Right lobe of liver (tissue), 6 donors: Measurements from ENCODE around the gene GGNBP2. TPM values are rescaled to one million over a fixed set of nuclear protein-coding genes. Genes with fewer than 3 reads are reported as not detected.
A peak's percentile ranks its signal among the peaks of the same experiment; 100 is the strongest.

Experiments
- ATAC-seq, 4 donors: fragments of 200-7000 bp; cut with Tn5 transposase; one replicate each; pipeline ENCODE4 v1.9.1; 2020; ENCODE audit warnings: mild to moderate bottlenecking in 4 of 4, moderate library complexity in 4 of 4
- DNase-seq, 3 donors: peaks; one replicate each; pipeline ENCODE4 v3.0.0-alpha.2; 2020
- H3K27ac ChIP-seq, 3 donors: fragments of 200-600 bp; one replicate each; pipeline ENCODE4 v1.8.0; 2022
- H3K27me3 ChIP-seq, 2 donors: fragments of 200-600 bp; one replicate each; pipeline ENCODE4 v1.8.0; 2022
- H3K36me3 ChIP-seq, 4 donors: fragments of 200-600 bp; sonication (generic) in 1 of 4; one replicate each; pipeline versions ENCODE4 v1.5.1 to v1.8.0; 2017 to 2022; ENCODE audit warnings: control low read depth in 1 of 4
- H3K4me1 ChIP-seq, 4 donors: fragments of 200-600 bp; sonication (generic) in 1 of 4; one replicate each; pipeline versions ENCODE4 v1.5.1 to v1.8.0; 2017 to 2022; ENCODE audit warnings: control low read depth in 1 of 4
- H3K4me3 ChIP-seq, 3 donors: fragments of 200-600 bp; one replicate each; pipeline ENCODE4 v1.8.0; 2022
- H3K9me3 ChIP-seq, 4 donors: fragments of 200-600 bp; sonication (generic) in 1 of 4; one replicate each; pipeline versions ENCODE4 v1.5.1 to v1.8.0; 2017 to 2022; ENCODE audit warnings: control low read depth in 1 of 4
- CTCF ChIP-seq, 4 donors: fragments of 200-600 bp in 3 of 4; fragments of 450-650 bp in 1 of 4; IDR thresholded peaks; one replicate each; pipeline versions ENCODE4 v1.5.1 to v1.8.0; 2016 to 2022; ENCODE audit warnings: antibody characterized with exemption in 4 of 4, mild to moderate bottlenecking in 2 of 4
- POLR2A ChIP-seq: fragments of 450-650 bp; IDR thresholded peaks from one replicate; pipeline ENCODE4 v1.6.1; 2017; ENCODE audit warnings: antibody characterized with exemption, mild to moderate bottlenecking
- WGBS: methylation state at CpG from one replicate; pipeline ENCODE4 v1.1.6; 2018; ENCODE audit warnings: low coverage, low lambda C conversion rate; ENCODE audit not compliant: insufficient coverage; ENCODE audit errors: missing lambda C conversion rate; 5-methylcytosine and 5-hydroxymethylcytosine counted together
- intact Hi-C, 2 donors: fragments of 100-400 bp; cut with DNase I; formaldehyde crosslinking; loops; one replicate each; pipeline versions ENCODE4 v1.11.2 to v1.14.1; 2022
- total RNA-seq, 6 experiments: library from RNA; depleted of rRNA in 2 of 6; stranded (reverse); fragments of >200 nt in 2 of 6; fragmentation: NEBNext Ultra II Directional in 3 of 6; extraction: Animal tissue kit (Norgen Biotek cat#: 25700) in 3 of 6; gene quantifications; one replicate each; pipeline versions ENCODE4 v1.1.0 to v1.2.4, GENCODE V29; 2016 to 2023
- donor health status: DM: no; HTN: yes; CAD: no.
- donor health status: DM: no; HTN: no; CAD: no.
- donor health status: DM: no; HTN: no; CAD: no.
- donor health status: DM: no; HTN: yes; CAD: no.
- donor health status: DM: no; HTN: yes; CAD: no.

GGNBP2 gene
- total RNA-seq, 6 experiments from 2014 or later = 24.3 to 39.6 (median 35.3) TPM

GRCh38 chr17:36535669-36536081 is 9.0 kb upstream of the GGNBP2 start:
- intact Hi-C loops = loop anchor here in 1 of 2 donors (10.0 kb wide), 1 partner anchor 59 kb away; the partner anchor contains the start of gene DHRS11

GRCh38 chr17:36540696-36541095 is 4.0 kb upstream of the GGNBP2 start:
- TF ChIP-seq POLR2A (no peak), CTCF (IDR thresholded peaks at IDR 0.05) (no peak)
- WGBS = no CpG with 5 or more reads among the region's 3 CpGs
- H3K36me3 ChIP-seq = peaks cover 0 to 4% (median 0%) of the 10 kb centered on the region in 4 donors
- H3K27me3 ChIP-seq = no peaks in the 10 kb centered on the region
- no peak overlapping the region for H3K4me3 ChIP-seq
- intact Hi-C loops = loop anchor here in 1 of 2 donors (10.0 kb wide), 1 partner anchor 54 kb away; the partner anchor contains the start of gene DHRS11
- ATAC-seq = no peak
- H3K4me1 ChIP-seq = peaks cover 0 to 6% (median 2%) of the 10 kb centered on the region in 4 donors
- no peak overlapping the region for H3K27ac ChIP-seq
- DNase-seq = no peak
- no peaks in the 10 kb centered on the region for H3K9me3 ChIP-seq

More at GRCh38 chr17:36535669-36536081, 9.0 kb upstream of the GGNBP2 start:
- DNase-seq (no peak), ATAC-seq (no peak)
- Histone ChIP-seq H3K4me3 (peak overlapping the region; percentile 64 to 95 (median 66)), H3K27ac (peak overlapping the region; percentile 77 to 83 (median 81)), H3K9me3 (no peaks in the 10 kb centered on the region), H3K27me3 (no peaks in the 10 kb centered on the region), H3K4me1 (peaks cover 0 to 7% (median 2%) of the 10 kb centered on the region in 4 donors), H3K36me3 (peaks cover 0 to 15% (median 2%) of the 10 kb centered on the region in 4 donors)
- 9% methylated on average over 14 of the region's 15 CpGs for WGBS
- no peak for TF ChIP-seq CTCF (IDR thresholded peaks at IDR 0.05)
- no peak for TF ChIP-seq POLR2A

GRCh38 chr17:36542755-36543154 is 2.0 kb upstream of the GGNBP2 start:
- TF ChIP-seq CTCF (IDR thresholded peaks at IDR 0.05) (no peak), POLR2A (no peak)
- Histone ChIP-seq H3K27ac (no peak overlapping the region), H3K9me3 (no peaks in the 10 kb centered on the region), H3K4me3 (no peak overlapping the region), H3K27me3 (no peaks in the 10 kb centered on the region), H3K4me1 (peaks cover 0 to 22% (median 10%) of the 10 kb centered on the region in 4 donors), H3K36me3 (no peaks in the 10 kb centered on the region)
- ATAC-seq (no peak), DNase-seq (no peak)
- intact Hi-C loops = loop anchor here in 1 of 2 donors (10.0 kb wide), 1 partner anchor 52 kb away; the partner anchor contains the start of gene DHRS11
- 93% methylated on average over 14 of the region's 15 CpGs for WGBS

GRCh38 chr17:36544044-36544306 is 744 bp upstream of the GGNBP2 start:
- ATAC-seq = peak in 3 of 4 donors; percentile 1 to 4 (median 4)
- H3K9me3 ChIP-seq = no peaks in the 10 kb centered on the region
- DNase-seq = peak; percentile 41 to 61 (median 57)
- H3K27ac ChIP-seq = peak overlapping the region; percentile 92 to 98 (median 98)
- no peaks in the 10 kb centered on the region for H3K36me3 ChIP-seq
- peaks cover 0 to 34% (median 11%) of the 10 kb centered on the region in 4 donors for H3K4me1 ChIP-seq
- intact Hi-C loops = loop anchor here in 1 of 2 donors (10.0 kb wide), 1 partner anchor 51 kb away; the partner anchor contains the start of gene DHRS11
- peak overlapping the region; percentile 92 to 98 (median 94) for H3K4me3 ChIP-seq
- 0% methylated on average over 9 of the region's 10 CpGs for WGBS
- TF ChIP-seq CTCF (IDR thresholded peaks at IDR 0.05) = no peak
- no peak for TF ChIP-seq POLR2A
- no peaks in the 10 kb centered on the region for H3K27me3 ChIP-seq
